Measurements from ENCODE around the gene ACSBG1. TPM values are rescaled to one million over a fixed set of nuclear protein-coding genes. Genes with fewer than 3 reads are reported as not detected.

Gene ACSBG1
- total RNA-seq, 2 donors from 2014 or later, result 7.4 TPM; not detected in 1

- Histone ChIP-seq H3K27ac (no peak overlapping the region), H3K9me3 (no peaks in the 10 kb centered on the region), H3K4me3 (no peak overlapping the region), H3K27me3 (replicated peaks; ENCODE audit: insufficient read depth) (no peaks in the 10 kb centered on the region), H3K36me3 (peaks cover 6 to 17% of the 10 kb centered on the region in 2 donors), H3K4me1 (replicated peaks) (no peaks in the 10 kb centered on the region)
- intact Hi-C loops (cut with DNase I), result no loop called here
- DNase-seq (ENCODE audit: low spot score), result no peak
- WGBS, result 92% methylated on average over 10 of the region's 10 CpGs
- TF ChIP-seq POLR2A (IDR thresholded peaks at IDR 0.05), result no peak
- no peak for TF ChIP-seq CTCF (IDR thresholded peaks at IDR 0.05)
- TF ChIP-seq POLR2AphosphoS5 (IDR thresholded peaks at IDR 0.05), result no peak
Measured at GRCh38 chr15:78167227-78167888, 67.0 kb downstream of the ACSBG1 start.

GRCh38 chr15:78164010-78164409 lies 70.4 kb downstream of the ACSBG1 start:
- H3K27ac ChIP-seq, result no peak overlapping the region
- no peaks in the 10 kb centered on the region for H3K9me3 ChIP-seq
- H3K27me3 ChIP-seq (replicated peaks; ENCODE audit: insufficient read depth), result no peaks in the 10 kb centered on the region
- 91% methylated on average over 2 of the region's 2 CpGs for WGBS
- H3K4me1 ChIP-seq (replicated peaks), result no peaks in the 10 kb centered on the region
- intact Hi-C loops (cut with DNase I), result no loop called here
- no peak overlapping the region for H3K4me3 ChIP-seq
- H3K36me3 ChIP-seq, result peaks cover 9 to 17% of the 10 kb centered on the region in 2 donors
- TF ChIP-seq CTCF (IDR thresholded peaks at IDR 0.05), result no peak
- no peak for TF ChIP-seq POLR2AphosphoS5 (IDR thresholded peaks at IDR 0.05)
- no peak for TF ChIP-seq POLR2A (IDR thresholded peaks at IDR 0.05)
- DNase-seq (ENCODE audit: low spot score), result no peak

- no peaks in the 10 kb centered on the region for H3K4me1 ChIP-seq (replicated peaks)
- H3K4me3 ChIP-seq, result no peak overlapping the region
- no peaks in the 10 kb centered on the region for H3K27me3 ChIP-seq (replicated peaks; ENCODE audit: insufficient read depth)
- WGBS, result 86% methylated on average over 13 of the region's 13 CpGs
- no peak overlapping the region for H3K27ac ChIP-seq
- peaks cover 7 to 11% of the 10 kb centered on the region in 2 donors for H3K36me3 ChIP-seq
- TF ChIP-seq POLR2A (IDR thresholded peaks at IDR 0.05) (no peak), CTCF (IDR thresholded peaks at IDR 0.05) (no peak), POLR2AphosphoS5 (IDR thresholded peaks at IDR 0.05) (no peak)
- no peaks in the 10 kb centered on the region for H3K9me3 ChIP-seq
- intact Hi-C loops (cut with DNase I), result no loop called here
- DNase-seq (ENCODE audit: low spot score), result no peak
Measured at GRCh38 chr15:78162038-78162437, 72.3 kb downstream of the ACSBG1 start.

- Histone ChIP-seq H3K27ac (no peak overlapping the region), H3K4me1 (replicated peaks) (peaks cover 9% of the 10 kb centered on the region), H3K36me3 (peaks cover 0 to 5% of the 10 kb centered on the region in 2 donors), H3K27me3 (replicated peaks; ENCODE audit: insufficient read depth) (no peaks in the 10 kb centered on the region), H3K4me3 (no peak overlapping the region), H3K9me3 (no peaks in the 10 kb centered on the region)
- TF ChIP-seq POLR2AphosphoS5 (IDR thresholded peaks at IDR 0.05) (no peak), POLR2A (IDR thresholded peaks at IDR 0.05) (no peak), CTCF (IDR thresholded peaks at IDR 0.05) (no peak)
- intact Hi-C loops (cut with DNase I), result no loop called here
- WGBS, result 91% methylated on average over 3 of the region's 3 CpGs
- DNase-seq (ENCODE audit: low spot score), result no peak
Measured at GRCh38 chr15:78159395-78159794, 75.0 kb downstream of the ACSBG1 start.

GRCh38 chr15:78157203-78157602 lies 77.2 kb downstream of the ACSBG1 start:
- 34% methylated on average over 2 of the region's 2 CpGs for WGBS
- H3K27ac ChIP-seq, result no peak overlapping the region
- H3K36me3 ChIP-seq, result peaks cover 0 to 5% of the 10 kb centered on the region in 2 donors
- no peaks in the 10 kb centered on the region for H3K9me3 ChIP-seq
- H3K4me1 ChIP-seq (replicated peaks), result peaks cover 9% of the 10 kb centered on the region
- intact Hi-C loops (cut with DNase I), result no loop called here
- TF ChIP-seq POLR2A (IDR thresholded peaks at IDR 0.05), result no peak
- no peak overlapping the region for H3K4me3 ChIP-seq
- no peak for DNase-seq (ENCODE audit: low spot score)
- no peaks in the 10 kb centered on the region for H3K27me3 ChIP-seq (replicated peaks; ENCODE audit: insufficient read depth)

Measured in prostate gland (tissue), 2 donors.